Neural progenitor cell (in vitro differentiated cells): ENCODE results near the gene KATNIP.

ENCODE experiments used
- CTCF ChIP-seq: fragments of 200-600 bp; sonication (generic); IDR thresholded peaks from 2 replicates; pipeline ENCODE4 v1.5.1; 2017; ENCODE audit warnings: antibody characterized with exemption, mild to moderate bottlenecking
- EZH2 ChIP-seq: fragments of 200-600 bp; sonication (generic); IDR thresholded peaks from 2 replicates; pipeline ENCODE4 v1.6.1; 2017; ENCODE audit warnings: antibody characterized with exemption, mild to moderate bottlenecking, moderate library complexity
- EZH2phosphoT487 ChIP-seq: fragments of 200-600 bp; sonication (generic); IDR thresholded peaks from 2 replicates; pipeline ENCODE4 v1.6.1; 2017; ENCODE audit warnings: antibody characterized with exemption

GRCh38 chr16:27543801-27544200 lies 6.1 kb upstream of the KATNIP start:
- no peak for TF ChIP-seq CTCF
- TF ChIP-seq EZH2: no peak
- TF ChIP-seq EZH2phosphoT487: no peak
